ENCODE measurements around the gene RIPOR1. TPM values are rescaled to one million over a fixed set of nuclear protein-coding genes. Genes with fewer than 3 reads are reported as not detected.
A peak's percentile ranks its signal among the peaks of the same experiment; 100 is the strongest.

Gene RIPOR1
- total RNA-seq, 1 donor from 2014 or later, result 191 TPM

- Mint-ChIP-seq H3K4me1 (ENCODE audit: low read depth, unreplicated experiment) (peaks cover 5% of the 10 kb centered on the region), H3K27me3 (ENCODE audit: unreplicated experiment) (peaks cover 26% of the 10 kb centered on the region), H3K9me3 (ENCODE audit: unreplicated experiment) (peaks cover 11% of the 10 kb centered on the region), H3K27ac (ENCODE audit: unreplicated experiment) (peak overlapping the region; percentile 64), H3K4me3 (ENCODE audit: unreplicated experiment) (no peak overlapping the region), H3K36me3 (ENCODE audit: unreplicated experiment) (peaks cover 14% of the 10 kb centered on the region)
- no peak for TF ChIP-seq CTCF (IDR thresholded peaks at IDR 0.05; ENCODE audit: partially characterized antibody, unreplicated experiment)
- DNase-seq, result no peak
Measured at GRCh38 chr16:67542464-67542863, 13.8 kb downstream of the RIPOR1 start.

GRCh38 chr16:67543036-67543435 is 14.4 kb downstream of the RIPOR1 start:
- peaks cover 14% of the 10 kb centered on the region for H3K36me3 Mint-ChIP-seq (ENCODE audit: unreplicated experiment)
- no peak overlapping the region for H3K27ac Mint-ChIP-seq (ENCODE audit: unreplicated experiment)

GRCh38 chr16:67543582-67543981 is 15.0 kb downstream of the RIPOR1 start:
- Mint-ChIP-seq H3K9me3 (ENCODE audit: unreplicated experiment) (peaks cover 11% of the 10 kb centered on the region), H3K4me3 (ENCODE audit: unreplicated experiment) (no peak overlapping the region), H3K27me3 (ENCODE audit: unreplicated experiment) (peaks cover 29% of the 10 kb centered on the region), H3K36me3 (ENCODE audit: unreplicated experiment) (peaks cover 14% of the 10 kb centered on the region), H3K4me1 (ENCODE audit: low read depth, unreplicated experiment) (peaks cover 5% of the 10 kb centered on the region), H3K27ac (ENCODE audit: unreplicated experiment) (no peak overlapping the region)
- TF ChIP-seq CTCF (IDR thresholded peaks at IDR 0.05; ENCODE audit: partially characterized antibody, unreplicated experiment), result no peak
- DNase-seq, result no peak

More at GRCh38 chr16:67543036-67543435, 14.4 kb downstream of the RIPOR1 start:
- no peak for TF ChIP-seq CTCF (IDR thresholded peaks at IDR 0.05; ENCODE audit: partially characterized antibody, unreplicated experiment)
- H3K4me3 Mint-ChIP-seq (ENCODE audit: unreplicated experiment), result no peak overlapping the region
- DNase-seq, result no peak
- peaks cover 5% of the 10 kb centered on the region for H3K4me1 Mint-ChIP-seq (ENCODE audit: low read depth, unreplicated experiment)
- H3K9me3 Mint-ChIP-seq (ENCODE audit: unreplicated experiment), result peaks cover 11% of the 10 kb centered on the region
- peaks cover 29% of the 10 kb centered on the region for H3K27me3 Mint-ChIP-seq (ENCODE audit: unreplicated experiment)

- DNase-seq, result peak; percentile 29
- Mint-ChIP-seq H3K4me3 (ENCODE audit: unreplicated experiment) (no peak overlapping the region), H3K9me3 (ENCODE audit: unreplicated experiment) (peaks cover 11% of the 10 kb centered on the region), H3K27ac (ENCODE audit: unreplicated experiment) (no peak overlapping the region), H3K36me3 (ENCODE audit: unreplicated experiment) (peaks cover 14% of the 10 kb centered on the region), H3K4me1 (ENCODE audit: low read depth, unreplicated experiment) (peaks cover 3% of the 10 kb centered on the region), H3K27me3 (ENCODE audit: unreplicated experiment) (peaks cover 23% of the 10 kb centered on the region)
- TF ChIP-seq CTCF (IDR thresholded peaks at IDR 0.05; ENCODE audit: partially characterized antibody, unreplicated experiment), result no peak
Measured at GRCh38 chr16:67544329-67544841, 15.8 kb downstream of the RIPOR1 start.

GRCh38 chr16:67544844-67545664 is 16.4 kb downstream of the RIPOR1 start:
- peaks cover 11% of the 10 kb centered on the region for H3K9me3 Mint-ChIP-seq (ENCODE audit: unreplicated experiment)
- H3K27ac Mint-ChIP-seq (ENCODE audit: unreplicated experiment), result no peak overlapping the region
- DNase-seq, result no peak
- no peak overlapping the region for H3K4me3 Mint-ChIP-seq (ENCODE audit: unreplicated experiment)
- H3K27me3 Mint-ChIP-seq (ENCODE audit: unreplicated experiment), result peaks cover 26% of the 10 kb centered on the region
- TF ChIP-seq CTCF (IDR thresholded peaks at IDR 0.05; ENCODE audit: partially characterized antibody, unreplicated experiment), result no peak
- H3K36me3 Mint-ChIP-seq (ENCODE audit: unreplicated experiment), result peaks cover 14% of the 10 kb centered on the region
- peaks cover 3% of the 10 kb centered on the region for H3K4me1 Mint-ChIP-seq (ENCODE audit: low read depth, unreplicated experiment)

Measured in glutamatergic neuron (in vitro differentiated cells).